ENCODE measurements around the gene C13orf46.

C13orf46 gene

DNA sequence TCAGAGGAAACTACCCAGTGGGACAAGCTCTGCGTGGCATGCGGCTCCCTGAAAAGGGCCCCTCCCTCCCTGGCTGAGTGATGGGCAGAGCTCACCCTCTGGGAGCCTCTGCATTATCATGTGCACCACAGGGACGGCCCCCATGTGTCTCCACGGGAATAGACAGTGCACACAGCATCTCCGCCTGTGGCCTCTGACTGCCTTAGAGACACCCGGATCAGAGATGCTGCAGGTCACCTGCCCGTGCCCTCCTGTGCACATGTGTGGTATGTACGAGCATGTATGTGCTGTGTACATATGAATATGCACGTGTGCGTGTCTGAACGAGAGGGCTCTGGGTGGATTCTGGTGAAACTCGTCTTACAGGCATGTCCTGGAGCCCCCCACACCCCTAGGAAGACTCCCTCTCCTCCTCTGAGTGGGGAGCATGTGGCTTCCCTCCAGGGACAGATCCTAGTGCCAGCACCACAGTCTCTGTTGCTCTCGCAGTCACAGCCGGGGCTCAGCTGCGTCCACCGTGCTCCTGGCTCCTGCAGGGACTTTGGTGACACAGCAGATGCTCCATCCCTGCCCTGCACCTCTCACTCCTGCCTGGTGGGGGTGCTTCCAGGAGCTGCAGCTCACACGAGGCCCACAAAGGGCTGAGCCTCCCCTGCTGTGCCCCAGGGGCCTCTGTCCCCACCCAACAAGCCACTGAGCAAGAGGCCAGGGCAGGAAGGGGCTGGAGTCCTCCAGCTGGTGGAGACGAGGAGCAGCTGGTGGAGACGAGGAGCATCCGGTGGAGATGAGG, 19.6 kb downstream of the C13orf46 start:
- no peak for DNase-seq (ENCODE audit: low read depth)

DNA sequence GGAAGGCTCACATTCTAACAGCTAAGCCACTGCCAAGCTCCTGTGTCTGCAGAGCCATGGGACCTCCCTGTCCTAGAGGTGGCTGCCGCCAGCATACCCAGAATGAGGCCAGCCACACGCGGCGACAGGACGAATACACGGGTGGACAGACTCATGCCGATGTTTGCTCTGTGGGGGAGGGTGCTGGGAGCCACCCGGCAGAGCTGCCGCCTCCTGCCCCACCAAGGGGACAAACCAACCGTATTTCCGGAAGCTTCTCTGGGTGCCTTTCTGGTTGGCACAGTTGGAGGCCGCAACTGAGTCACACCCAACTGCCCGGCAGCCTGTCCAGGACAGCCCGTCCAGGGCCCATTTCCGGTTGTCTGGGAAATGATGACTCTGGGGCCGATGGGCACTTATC, 20.3 kb downstream of the C13orf46 start:
- no peak for DNase-seq (ENCODE audit: low read depth)

DNA sequence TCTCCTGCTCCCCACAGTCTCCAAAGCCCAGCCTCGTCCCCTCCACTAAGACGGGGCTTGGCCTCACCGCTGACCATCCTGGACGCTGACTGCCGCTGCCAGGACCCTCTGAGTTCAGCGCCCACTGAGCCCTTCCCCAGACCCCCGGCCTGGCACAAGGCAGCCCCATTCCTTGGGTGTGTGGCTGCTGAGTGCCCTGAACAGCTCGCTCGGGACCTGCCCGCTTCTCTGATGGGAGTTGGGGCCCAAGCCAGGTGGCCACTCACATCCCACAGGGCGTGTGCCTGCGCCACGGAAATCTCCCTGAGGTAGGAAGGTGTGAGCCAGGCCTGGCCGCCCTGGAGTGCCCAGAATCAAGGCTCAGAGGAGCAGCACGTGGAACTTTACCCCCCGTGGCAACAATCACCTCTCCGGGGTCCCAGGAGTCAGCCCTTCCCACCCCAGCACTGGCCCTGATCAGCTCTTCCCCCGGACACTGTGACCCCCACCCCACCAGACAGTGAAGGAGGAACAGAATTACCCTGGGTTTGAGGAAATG, 20.8 kb downstream of the C13orf46 start:
- DNase-seq (ENCODE audit: low read depth), result no peak

DNA sequence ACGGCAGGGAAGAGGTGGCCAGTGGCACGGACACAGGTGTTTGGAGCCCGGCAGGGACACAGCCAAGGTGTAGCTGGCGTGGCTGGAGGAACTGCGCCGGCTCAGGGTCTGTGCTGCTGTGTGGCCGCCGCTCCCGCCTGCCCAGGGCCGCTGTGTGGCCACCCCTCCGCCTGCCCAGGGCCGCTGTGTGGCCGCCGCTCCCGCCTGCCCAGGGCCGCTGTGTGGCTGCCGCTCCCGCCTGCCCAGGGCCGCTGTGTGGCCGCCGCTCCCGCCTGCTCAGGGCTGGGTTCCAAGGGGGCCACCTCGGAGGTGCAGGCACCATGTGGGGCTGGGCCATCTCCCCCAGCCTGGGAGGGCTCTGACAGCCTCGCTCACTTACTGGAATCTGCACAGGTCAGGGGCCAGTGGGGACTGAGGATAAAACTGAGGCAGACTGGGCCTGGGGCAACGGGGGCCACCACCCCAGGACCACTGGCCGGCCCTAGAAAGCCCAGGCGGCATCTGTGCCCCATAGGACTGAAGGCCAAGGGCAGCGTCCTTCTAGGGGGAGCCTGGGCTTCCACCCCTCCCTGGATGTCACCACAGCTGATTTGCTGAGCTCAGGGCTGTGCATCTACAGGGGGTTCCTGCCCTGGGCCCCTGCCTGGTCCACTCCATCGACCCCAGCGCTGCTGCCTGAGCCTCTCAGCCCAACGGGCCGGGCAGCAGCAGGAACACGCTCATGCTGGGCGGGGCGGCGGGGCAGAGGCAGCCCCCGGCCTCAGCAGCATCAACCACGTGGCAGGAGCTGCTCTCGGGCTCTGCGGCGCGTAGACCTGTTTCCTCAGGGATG, 21.5 kb downstream of the C13orf46 start:
- DNase-seq (ENCODE audit: low read depth), result no peak

DNA sequence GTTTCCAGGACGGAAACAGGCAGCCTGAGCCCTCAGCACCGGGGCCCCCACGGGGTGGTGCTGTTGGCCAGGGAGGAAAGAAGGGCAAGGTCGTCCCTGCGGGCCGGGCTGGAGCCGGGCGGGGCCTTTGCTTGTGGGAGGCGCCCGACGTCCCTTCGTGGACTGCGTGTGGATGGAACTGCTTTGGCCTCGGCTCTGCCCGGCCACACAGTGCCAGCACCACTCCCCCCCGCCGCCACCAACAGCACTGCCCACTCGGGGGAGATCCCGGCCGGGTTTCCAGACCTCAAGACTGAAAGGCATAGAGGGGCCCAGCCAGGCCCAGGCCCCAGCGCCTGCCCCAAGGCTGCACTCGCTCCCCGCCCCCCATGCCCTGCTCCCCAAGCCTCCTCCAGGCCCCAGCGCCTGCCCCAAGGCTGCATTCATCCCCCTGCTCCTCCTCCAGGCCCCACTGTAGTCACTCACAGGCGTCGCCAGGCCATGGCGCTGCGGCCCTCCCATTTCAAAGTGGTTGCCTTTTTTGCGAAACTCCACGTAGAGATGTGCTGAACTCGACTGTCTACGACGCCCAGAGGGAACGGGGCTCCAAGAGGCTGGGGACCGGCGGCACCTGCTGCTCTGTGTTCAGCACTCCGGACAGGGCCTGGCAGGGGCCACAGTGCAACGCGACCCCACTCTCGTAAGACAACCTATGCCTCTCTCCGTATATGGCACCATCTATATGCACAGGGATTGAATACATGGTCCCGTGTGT, 22.5 kb downstream of the C13orf46 start:
- peak; percentile 8 for DNase-seq (ENCODE audit: low read depth)

DNA sequence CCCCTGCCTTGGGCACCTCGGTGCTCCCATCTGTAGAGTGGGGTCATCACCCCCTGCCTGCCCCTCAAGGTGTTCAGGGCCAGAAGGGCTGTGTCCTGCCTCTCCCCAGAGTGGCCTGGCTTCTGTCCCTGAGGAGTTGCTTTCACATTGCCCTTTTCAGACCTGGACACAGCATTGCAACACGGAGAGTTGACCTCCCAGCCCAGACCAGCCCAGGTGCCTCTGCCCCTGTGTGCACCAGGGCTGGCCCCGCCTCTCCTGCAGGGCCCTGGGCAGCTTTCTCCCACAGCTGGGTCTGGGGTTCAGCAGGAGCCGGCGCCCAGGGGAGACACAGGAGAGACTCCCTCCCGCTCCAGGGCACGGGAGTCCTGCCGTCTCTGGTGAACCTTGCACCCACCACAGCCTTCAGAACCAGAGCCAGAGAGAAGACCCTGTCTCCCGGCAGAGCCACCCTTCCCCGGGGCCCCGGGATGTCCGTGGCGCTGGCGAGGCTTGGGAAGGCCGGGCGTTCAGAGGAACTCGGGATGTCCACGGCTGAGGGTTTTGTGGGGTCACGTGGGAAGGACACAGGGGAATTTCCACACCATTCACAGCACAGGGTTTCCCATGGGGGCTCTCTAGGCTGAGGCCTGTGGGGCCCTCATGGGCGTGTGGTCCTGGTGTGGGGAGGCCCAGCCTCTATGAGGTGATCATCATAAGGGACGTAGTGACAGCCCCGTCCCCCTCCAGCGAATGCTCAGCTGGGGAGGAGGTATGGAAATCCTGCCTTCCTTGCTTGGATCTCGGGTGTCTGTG, 23.2 kb downstream of the C13orf46 start:
- DNase-seq (ENCODE audit: low read depth), result no peak

DNA sequence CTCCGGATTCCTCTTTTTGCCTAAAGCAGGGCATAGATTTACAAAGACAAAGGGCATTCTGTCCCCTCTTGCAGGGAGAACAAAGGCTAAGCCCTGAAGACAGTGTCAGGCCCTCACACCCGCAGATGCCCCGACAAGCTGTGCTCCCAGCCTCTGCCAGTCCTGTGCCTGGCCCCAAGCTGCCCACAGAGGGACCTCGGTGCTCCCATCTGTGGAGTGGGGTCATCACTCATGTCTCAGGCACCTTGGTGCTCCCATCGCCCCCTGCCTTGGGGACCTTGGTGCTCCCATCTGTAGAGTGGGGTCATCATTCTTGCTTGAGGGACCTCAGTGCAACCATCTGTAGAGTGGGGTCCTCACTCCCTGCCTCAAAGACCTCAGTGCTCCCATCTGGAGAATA, 24.3 kb downstream of the C13orf46 start:
- no peak for DNase-seq (ENCODE audit: low read depth)

DNA sequence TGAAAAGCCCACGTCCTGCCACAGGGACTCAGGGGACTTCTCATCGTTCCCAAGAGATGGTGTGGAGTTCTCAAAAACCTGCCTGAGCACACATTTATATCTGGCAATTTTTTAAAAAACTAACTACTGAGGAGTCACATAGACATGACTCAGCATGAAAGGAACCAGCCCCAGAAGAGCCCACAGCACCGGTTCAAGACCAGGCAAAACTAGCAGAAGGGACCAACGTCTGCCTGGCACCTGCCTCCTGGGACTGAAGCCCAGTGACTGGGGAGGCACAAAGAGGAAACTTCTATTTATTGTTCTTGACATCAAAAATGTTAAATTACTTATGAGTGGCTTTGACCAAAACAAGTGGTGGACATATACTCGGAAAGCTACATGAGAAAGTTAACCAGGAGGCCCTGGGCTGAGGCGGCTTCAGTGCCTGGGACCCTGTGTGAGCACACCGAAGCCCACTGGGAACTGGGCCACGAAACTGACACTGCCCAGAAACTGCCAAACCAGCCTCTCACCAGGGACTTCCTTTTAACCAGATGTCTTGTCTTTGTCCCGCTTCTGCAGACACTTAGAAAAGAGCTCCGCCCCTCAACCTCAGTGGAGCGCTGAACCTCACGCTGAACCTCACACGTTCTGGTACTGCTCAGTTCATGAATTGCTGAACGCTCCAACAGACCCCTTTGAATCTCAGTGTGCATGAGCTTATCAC, 25.7 kb downstream of the C13orf46 start:
- no peak for DNase-seq (ENCODE audit: low read depth)

DNA sequence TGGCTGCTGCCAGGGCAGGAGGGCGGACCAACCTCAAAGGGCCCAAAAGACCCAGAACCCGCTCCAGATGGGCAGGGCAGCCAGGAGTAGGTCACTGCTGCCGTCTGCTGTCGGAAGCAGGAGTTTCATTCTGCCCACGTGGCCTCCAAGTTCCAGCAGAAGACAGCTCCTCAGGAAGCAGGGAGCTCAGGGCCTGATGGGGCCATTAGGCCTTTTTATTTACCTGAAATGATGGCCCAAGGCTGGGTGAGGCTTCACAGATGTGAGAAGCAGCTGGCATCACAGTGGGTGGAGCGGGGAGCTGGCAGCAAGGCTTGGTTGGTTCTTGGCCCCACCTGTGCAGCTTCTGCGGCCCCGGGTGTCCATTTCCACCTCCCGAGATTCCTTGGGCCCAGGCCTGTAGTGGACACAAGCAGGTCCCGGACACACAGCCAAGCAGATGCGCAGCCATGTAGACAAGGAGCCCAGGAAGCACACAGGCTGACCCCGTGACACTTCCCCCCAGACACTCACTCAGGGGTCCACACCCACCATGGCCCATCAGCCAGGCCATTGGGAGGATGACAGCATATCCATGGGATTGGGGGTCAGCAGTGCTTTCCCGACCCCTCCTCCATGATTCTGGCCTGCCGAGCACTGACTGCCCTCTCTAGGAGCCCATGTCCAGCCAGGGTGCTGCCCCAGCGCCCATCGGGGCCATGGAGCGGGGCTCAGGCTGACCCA, 26.4 kb downstream of the C13orf46 start:
- DNase-seq (ENCODE audit: low read depth), result no peak

DNA sequence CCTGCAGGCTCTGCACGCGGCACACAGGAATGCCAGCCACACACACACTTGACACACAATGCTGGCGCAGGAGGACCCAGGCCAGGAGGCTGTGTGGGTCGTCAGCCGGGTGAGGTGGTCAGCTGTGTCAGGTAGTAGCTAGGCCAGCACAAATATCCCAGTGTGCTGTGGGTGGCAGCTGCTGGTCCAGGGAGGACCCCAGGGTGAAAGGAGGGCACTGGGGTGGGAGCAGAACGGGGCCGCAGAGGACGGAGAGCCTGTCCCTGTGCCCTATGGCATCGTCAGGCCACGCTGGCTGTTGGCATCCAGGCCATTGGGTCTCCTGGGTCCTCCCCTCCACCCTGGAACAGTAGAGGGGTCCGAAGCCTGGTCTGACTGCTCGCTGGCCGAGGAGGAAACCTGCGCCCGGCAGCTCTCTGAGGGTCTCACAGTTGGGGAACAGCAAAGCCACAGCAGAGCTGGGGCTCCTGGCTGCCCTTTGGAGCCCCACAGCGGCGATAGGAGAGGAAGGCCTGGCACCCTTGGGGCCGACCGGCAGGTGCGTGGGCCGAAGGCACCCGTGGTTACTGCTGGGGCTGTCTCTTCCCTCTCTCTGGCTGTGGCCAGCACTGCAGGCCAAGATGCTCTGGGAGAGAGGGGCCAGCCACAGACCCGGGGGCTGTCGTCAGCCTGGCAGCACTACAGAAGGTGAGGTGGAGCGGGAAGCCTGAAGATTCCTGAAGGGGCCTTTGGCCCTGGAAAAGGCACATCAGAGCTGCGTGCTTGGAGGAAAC, 27.3 kb downstream of the C13orf46 start:
- no peak for DNase-seq (ENCODE audit: low read depth)

DNA sequence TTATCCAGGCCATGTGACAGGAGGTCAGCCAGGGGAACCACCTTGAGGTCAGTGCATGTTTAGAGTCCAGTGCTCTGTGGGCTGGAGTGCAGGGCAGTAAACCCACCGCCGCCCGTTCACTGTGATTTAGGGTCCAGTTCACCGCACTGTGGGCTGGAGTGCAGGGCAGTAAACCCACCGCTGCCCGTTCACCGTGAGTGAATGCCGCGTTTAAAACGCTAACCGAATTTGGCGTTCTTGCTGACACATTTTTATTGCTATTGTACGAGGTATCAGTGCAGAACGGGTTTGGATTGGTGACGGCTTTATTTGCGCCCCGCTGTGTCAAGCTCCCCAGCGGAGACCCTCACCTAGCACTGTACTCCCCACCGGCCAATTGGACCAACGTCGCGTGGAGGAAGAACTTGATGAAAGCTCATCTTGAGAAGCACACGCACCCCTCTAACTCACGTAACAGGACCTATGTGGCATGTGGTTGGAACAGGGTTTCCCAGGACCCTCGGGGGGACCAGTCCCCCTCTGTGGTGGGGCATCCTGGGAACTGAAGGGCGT, 27.9 kb downstream of the C13orf46 start:
- no peak for DNase-seq (ENCODE audit: low read depth)

DNA sequence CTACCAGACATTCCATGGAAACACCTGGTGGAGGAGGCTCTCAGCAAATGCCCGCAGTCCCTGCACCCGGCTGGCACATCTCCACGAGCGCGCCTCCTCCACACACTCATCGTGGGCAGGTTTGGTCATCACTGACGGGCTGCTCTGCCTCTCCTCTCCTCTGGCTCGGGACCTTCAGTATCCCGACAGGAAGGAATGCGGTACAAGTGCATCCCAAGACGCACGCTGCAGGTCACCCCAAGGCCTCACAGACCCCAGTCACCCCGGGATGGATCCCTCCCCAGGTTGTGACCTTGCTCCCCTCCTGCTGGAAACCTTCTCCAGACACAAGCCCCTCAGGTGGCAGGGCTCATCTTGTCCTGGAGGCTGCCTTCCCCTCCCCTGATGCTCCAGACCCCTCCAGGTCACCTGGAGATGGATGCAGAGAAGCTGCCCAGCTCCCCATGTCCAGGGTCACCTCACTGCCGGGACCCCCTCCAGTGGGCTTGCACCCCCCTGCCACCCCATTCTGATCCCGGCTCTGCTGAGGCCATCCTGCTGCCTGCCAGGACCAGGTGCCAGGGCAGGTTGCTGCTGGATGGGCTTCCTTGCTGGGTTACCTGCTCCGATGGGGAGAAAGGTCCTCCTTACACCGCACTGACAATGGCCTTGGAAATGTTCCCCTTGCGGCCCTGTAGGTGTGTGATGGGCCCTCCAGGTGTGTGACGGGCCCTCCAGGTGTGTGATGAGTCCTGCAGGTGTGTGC, 29.9 kb downstream of the C13orf46 start:
- no peak for DNase-seq (ENCODE audit: low read depth)

DNA sequence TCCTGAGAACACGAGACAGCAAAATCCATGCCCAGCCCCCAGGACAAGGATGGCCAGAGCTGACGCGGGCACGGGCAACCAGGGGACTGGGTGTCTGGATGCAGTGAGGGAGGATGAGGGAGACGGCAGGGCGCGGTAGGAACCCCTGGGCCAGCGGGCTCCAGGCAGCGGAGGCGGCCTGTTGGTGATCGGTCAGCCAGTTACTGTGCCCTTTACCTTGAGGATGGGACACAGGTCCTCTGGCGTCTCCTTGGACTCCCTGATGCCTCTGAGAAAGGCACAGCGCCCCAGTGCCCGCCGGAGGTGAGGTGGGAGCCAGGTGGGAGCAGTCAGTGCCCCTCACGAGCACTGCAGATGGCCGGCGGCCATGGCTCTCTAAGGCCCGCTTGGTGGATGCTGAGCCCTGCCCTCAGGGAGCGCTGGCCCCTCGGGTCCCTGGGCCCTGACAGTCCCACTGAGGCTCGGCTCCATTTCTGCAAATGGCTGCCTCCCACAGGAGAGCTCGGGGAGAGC, 31.2 kb downstream of the C13orf46 start:
- DNase-seq (ENCODE audit: low read depth), result no peak

DNA sequence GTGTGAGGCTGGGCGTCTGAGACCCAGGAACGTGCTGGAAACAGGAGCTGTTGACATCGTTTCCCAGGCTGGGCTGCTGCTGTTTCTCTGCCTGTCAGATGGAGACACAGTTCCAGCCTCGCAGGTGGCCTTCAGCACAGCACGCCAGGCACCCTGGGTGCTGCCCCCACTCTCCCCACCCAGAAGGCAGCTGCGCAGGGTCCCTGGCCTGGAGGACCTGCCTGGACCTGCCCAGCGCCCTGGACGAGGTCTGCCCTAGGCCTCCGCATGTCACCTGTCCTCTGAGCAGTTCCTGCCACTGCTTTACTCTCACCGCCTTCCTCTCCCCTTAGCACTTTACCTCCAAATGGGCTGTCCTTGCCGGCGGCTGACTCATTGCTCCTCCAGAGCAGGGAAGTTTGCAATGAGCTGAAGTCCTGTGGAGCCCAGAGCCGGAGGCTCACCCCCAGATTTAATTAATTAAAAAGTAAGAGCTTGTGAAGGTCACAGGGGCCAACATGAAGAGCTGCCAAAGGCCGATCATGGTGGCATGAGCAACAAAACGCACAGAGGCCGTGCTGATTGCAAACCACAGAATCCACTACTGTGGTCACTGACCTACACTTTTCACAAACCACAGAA, 32.2 kb downstream of the C13orf46 start:
- no peak for DNase-seq (ENCODE audit: low read depth)

DNA sequence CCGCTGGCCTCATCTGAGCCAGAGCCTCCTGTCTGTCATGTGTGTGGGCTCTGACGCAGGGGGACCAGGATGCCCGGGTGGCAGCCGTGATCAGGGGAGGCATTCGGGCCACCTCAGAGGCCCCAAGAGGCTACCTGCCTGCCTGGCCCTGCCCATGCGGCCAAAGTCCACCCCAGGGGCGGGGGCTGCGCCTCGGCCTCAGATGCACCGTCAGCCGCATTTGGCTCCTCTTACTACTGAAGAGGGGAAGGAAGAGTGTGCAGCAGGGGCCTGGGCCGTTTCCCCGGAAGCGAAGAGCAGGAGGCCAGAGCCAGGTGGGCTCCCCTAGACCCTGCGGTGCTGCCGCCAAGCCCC, 34.0 kb downstream of the C13orf46 start:
- no peak for DNase-seq (ENCODE audit: low read depth)

DNA sequence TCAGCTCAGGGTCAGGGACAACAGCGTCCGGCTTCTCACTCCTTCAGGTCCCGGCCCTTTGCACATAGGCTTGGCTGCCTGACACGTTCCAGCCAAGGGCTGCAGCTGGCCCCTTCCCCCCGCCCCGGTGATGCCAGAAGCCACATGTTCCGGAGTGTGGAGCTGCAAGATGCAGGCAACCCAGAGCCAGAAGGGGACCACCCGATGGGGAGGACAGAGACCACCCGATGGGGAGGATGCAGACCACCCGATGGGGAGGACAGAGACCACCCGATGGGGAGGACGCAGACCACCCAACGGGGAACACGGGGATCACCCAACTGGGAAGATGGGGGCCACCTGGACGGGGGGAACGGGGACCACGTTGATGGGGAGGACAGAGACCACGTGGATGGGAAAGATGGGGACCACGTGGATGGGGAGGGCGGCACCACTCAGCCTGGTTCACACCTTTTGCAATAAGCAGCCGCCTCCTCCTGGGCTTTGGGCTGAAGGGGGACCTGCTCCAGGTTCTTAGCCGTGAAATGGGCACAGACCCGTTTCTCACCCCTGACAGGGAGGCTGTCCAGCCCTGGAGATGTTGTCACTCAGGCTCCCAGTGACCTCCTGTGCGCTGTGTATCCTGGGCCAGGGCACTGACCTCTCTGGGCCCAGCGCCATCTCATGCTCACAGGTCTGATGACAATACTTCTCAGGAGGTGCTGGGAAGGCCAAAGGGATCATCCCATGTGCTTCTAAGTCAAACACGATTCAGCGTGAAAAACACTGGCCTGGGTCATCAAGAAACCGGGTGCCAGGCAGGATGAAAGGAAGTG, 34.5 kb downstream of the C13orf46 start:
- DNase-seq (ENCODE audit: low read depth), result no peak

DNA sequence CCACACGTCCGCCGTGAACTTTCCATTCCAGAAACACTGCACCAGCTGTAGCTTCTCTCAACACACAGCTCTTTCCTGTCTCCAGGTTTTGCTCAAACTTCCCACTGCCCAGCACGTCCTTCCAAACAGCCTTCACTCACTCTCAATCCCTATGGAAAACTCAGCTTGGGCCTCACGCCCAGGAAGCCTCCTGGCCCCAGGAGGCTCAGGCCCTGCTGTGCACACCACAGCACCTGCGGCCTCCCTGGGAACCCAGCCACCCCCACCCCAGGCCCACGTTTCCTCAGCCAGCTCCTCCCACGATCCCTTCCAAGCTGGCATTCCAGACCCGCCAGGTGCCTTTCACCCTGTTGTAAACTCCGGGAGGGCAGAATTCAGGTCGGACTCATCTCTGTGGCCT, 35.2 kb downstream of the C13orf46 start:
- DNase-seq (ENCODE audit: low read depth), result no peak
